ENCODE measurements around the gene SLC13A4. TPM values are rescaled to one million over a fixed set of nuclear protein-coding genes. Genes with fewer than 3 reads are reported as not detected.

The SLC13A4 gene
- total RNA-seq, 1 experiment from 2014 or later = not detected

DNA sequence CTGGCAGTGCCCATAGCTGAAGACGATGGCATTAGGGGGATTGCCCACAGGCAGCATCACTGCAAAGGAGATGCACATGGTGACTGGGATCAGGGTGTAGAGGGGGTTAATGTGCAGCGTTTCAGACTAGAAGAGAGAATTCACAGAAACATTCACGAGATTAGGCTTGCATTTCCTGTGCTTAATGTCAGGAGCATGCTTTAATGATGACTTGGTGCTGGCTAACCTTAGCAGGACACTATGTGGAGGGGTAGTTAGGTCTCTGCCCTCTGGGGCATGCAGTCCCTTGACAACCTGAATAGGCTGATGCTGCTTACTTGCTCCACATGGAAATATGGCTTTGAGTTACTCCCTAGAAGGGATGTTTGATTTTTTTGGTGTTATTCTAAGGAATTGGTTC, 43.9 kb downstream of the SLC13A4 start:
- H3K36me3 Mint-ChIP-seq (ENCODE audit: insufficient read depth, unreplicated experiment) = peaks cover 4% of the 10 kb centered on the region

DNA sequence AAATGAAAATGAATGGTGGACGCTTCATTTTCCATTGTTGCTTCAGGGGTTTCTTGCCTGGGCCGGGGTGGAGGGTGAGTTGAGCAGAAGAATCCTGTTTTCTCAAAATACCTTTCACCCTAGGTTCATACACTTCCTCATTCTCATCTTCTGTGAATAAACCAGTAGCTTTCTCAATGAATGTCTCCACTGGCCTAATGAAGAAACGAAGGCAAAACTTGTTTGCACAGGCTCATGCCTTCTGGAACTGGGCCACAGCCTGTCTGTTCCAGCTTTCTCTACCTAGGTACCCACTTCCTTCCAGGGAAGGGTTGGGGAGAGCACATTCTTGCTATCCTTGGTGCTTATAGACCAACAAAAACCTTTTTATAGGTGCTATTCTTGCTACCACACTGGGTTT, 44.4 kb downstream of the SLC13A4 start:
- TF ChIP-seq CTCF (IDR thresholded peaks at IDR 0.05; ENCODE audit: unreplicated experiment) = no peak
- Mint-ChIP-seq H3K27ac (ENCODE audit: unreplicated experiment) (no peak overlapping the region), H3K9me3 (ENCODE audit: low read depth, unreplicated experiment) (no peaks in the 10 kb centered on the region), H3K36me3 (ENCODE audit: insufficient read depth, unreplicated experiment) (peaks cover 4% of the 10 kb centered on the region), H3K4me1 (ENCODE audit: low read depth, unreplicated experiment) (peaks cover 8% of the 10 kb centered on the region), H3K4me3 (ENCODE audit: low read depth, unreplicated experiment) (no peak overlapping the region), H3K27me3 (ENCODE audit: unreplicated experiment) (no peaks in the 10 kb centered on the region)
- intact Hi-C loops (cut with micrococcal nuclease; ENCODE audit: unreplicated experiment) = no loop called here
- DNase-seq = no peak
- CTCF ChIA-PET = interaction anchor here (0.7 kb wide), 1 partner anchor 216 kb away, joined by 6 read pairs; no protein-coding TSS in a partner anchor
- BruUV-seq (replicated peaks) = no TSS peak

More for the DNA sequence above, 43.9 kb downstream of the SLC13A4 start:
- Mint-ChIP-seq H3K4me1 (ENCODE audit: low read depth, unreplicated experiment) (peaks cover 3% of the 10 kb centered on the region), H3K9me3 (ENCODE audit: low read depth, unreplicated experiment) (no peaks in the 10 kb centered on the region), H3K27ac (ENCODE audit: unreplicated experiment) (no peak overlapping the region), H3K4me3 (ENCODE audit: low read depth, unreplicated experiment) (no peak overlapping the region), H3K27me3 (ENCODE audit: unreplicated experiment) (no peaks in the 10 kb centered on the region)
- intact Hi-C loops (cut with micrococcal nuclease; ENCODE audit: unreplicated experiment) = no loop called here
- DNase-seq = no peak
- TF ChIP-seq CTCF (IDR thresholded peaks at IDR 0.05; ENCODE audit: unreplicated experiment) = no peak
- CTCF ChIA-PET = no interaction called here
- no TSS peak for BruUV-seq (replicated peaks)

DNA sequence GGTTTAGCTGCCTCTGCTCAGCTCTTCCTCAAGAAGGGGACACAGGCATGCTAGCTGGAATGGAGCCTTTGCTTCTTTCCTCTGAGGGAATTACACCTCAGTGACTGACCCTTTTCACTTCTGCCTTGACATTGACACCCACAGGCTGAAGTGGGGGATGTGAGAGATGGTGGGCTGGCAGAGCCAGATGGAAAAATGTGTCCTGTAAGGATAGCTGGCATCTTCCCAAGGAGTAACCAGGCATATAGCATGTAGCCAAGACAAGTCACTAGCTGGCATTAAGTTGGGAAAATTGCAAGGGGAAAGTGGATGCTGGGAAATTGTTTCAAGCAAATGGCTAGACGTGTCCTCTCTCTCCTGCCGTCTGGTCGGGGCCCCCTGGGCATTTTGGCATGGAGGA, 45.8 kb downstream of the SLC13A4 start:
- no peak for DNase-seq
- H3K4me1 Mint-ChIP-seq (ENCODE audit: low read depth, unreplicated experiment) = peaks cover 10% of the 10 kb centered on the region
- TF ChIP-seq CTCF (IDR thresholded peaks at IDR 0.05; ENCODE audit: unreplicated experiment) = no peak
- H3K27ac Mint-ChIP-seq (ENCODE audit: unreplicated experiment) = no peak overlapping the region
- peaks cover 4% of the 10 kb centered on the region for H3K36me3 Mint-ChIP-seq (ENCODE audit: insufficient read depth, unreplicated experiment)
- CTCF ChIA-PET = interaction anchor here (0.6 kb wide), 1 partner anchor 199 kb away, joined by 3 read pairs; no protein-coding TSS in a partner anchor
- BruUV-seq (replicated peaks) = no TSS peak
- intact Hi-C loops (cut with micrococcal nuclease; ENCODE audit: unreplicated experiment) = no loop called here
- H3K4me3 Mint-ChIP-seq (ENCODE audit: low read depth, unreplicated experiment) = no peak overlapping the region
- no peaks in the 10 kb centered on the region for H3K9me3 Mint-ChIP-seq (ENCODE audit: low read depth, unreplicated experiment)
- no peaks in the 10 kb centered on the region for H3K27me3 Mint-ChIP-seq (ENCODE audit: unreplicated experiment)

GRCh38 chr7:135681762-135682161, 46.2 kb downstream of the SLC13A4 start:
- Mint-ChIP-seq H3K4me1 (ENCODE audit: low read depth, unreplicated experiment) (peaks cover 10% of the 10 kb centered on the region), H3K27me3 (ENCODE audit: unreplicated experiment) (no peaks in the 10 kb centered on the region), H3K36me3 (ENCODE audit: insufficient read depth, unreplicated experiment) (peaks cover 4% of the 10 kb centered on the region), H3K27ac (ENCODE audit: unreplicated experiment) (no peak overlapping the region), H3K9me3 (ENCODE audit: low read depth, unreplicated experiment) (no peaks in the 10 kb centered on the region), H3K4me3 (ENCODE audit: low read depth, unreplicated experiment) (no peak overlapping the region)
- no TSS peak for BruUV-seq (replicated peaks)
- CTCF ChIA-PET = no interaction called here
- TF ChIP-seq CTCF (IDR thresholded peaks at IDR 0.05; ENCODE audit: unreplicated experiment) = no peak
- intact Hi-C loops (cut with micrococcal nuclease; ENCODE audit: unreplicated experiment) = no loop called here
- no peak for DNase-seq

Measured in Calu3 (cell line).